B cell (primary cell): ENCODE results near the gene SEPTIN1. TPM values are rescaled to one million over a fixed set of nuclear protein-coding genes. Genes with fewer than 3 reads are reported as not detected.

Experiments
- ATAC-seq: fragments of 200-7000 bp; cut with Tn5 transposase; one replicate; pipeline ENCODE4 v1.10.0; 2021; ENCODE audit warnings: low read depth, mild to moderate bottlenecking, moderate number of reproducible peaks, moderate library complexity
- CTCF ChIA-PET: fragments of 350-600 bp; sonication (Branson Sonifier 250); formaldehyde crosslinking; loops from one replicate; lab custom pipeline; 2021; ENCODE audit warnings: antibody characterized with exemption, inconsistent platforms; lab: Charles Lee
- POLR2A ChIA-PET: fragments of 350-600 bp; sonication (Branson Sonifier 250); formaldehyde crosslinking; loops from one replicate; lab custom pipeline; 2021; ENCODE audit warnings: antibody characterized with exemption; lab: Charles Lee
- DNase-seq: peaks from one replicate; pipeline ENCODE4 v3.0.0; 2013
- H2AFZ ChIP-seq: 2 replicates; pipeline ENCODE4 v1.6.1; 2012; ENCODE audit warnings: mild to moderate bottlenecking, low read depth, low read length; ENCODE audit not compliant: insufficient read depth, poor library complexity, severe bottlenecking
- H3K27ac ChIP-seq, 2 donors: 1 replicate in 1 of 2; 2 replicates in 1 of 2; pipeline ENCODE4 v1.5.1; 2012 to 2013; ENCODE audit warnings: low read length in 2 of 2, mild to moderate bottlenecking in 2 of 2, moderate library complexity in 1 of 2
- H3K27me3 ChIP-seq, 4 experiments: fragments of 200-600 bp in 1 of 4; sonication (generic) in 1 of 4; replicated peaks in 1 of 4; 1 replicate in 2 of 4; 2 replicates in 2 of 4; pipeline versions ENCODE4 v1.6.1 to v1.7.0; 2013 to 2016; ENCODE audit warnings: low read length in 3 of 4, mild to moderate bottlenecking in 2 of 4, mixed read lengths in 1 of 4, moderate library complexity in 1 of 4; ENCODE audit not compliant: insufficient read depth in 4 of 4, control insufficient read depth in 3 of 4; ENCODE audit errors: control extremely low read depth in 1 of 4
- H3K36me3 ChIP-seq, 2 experiments: replicated peaks in 1 of 2; 1 replicate in 1 of 2; 2 replicates in 1 of 2; pipeline versions ENCODE4 v1.6.1 to v1.7.1; 2013; ENCODE audit warnings: low read length in 1 of 2; ENCODE audit not compliant: insufficient read depth in 2 of 2, control insufficient read depth in 1 of 2; ENCODE audit errors: control extremely low read depth in 1 of 2, extremely low read depth in 1 of 2
- H3K4me1 ChIP-seq, 2 donors: fragments of 200-600 bp in 1 of 2; sonication (generic) in 1 of 2; 1 replicate in 1 of 2; 2 replicates in 1 of 2; pipeline versions ENCODE4 v1.5.1 to v1.6.1; 2013 to 2017; ENCODE audit warnings: low read length in 2 of 2; ENCODE audit not compliant: control insufficient read depth in 2 of 2, insufficient read depth in 2 of 2
- H3K4me2 ChIP-seq: replicated peaks from 2 replicates; pipeline ENCODE3; 2012; ENCODE audit warnings: mild to moderate bottlenecking, low read depth, low read length; ENCODE audit not compliant: poor library complexity, severe bottlenecking
- H3K4me3 ChIP-seq, 5 experiments: fragments of 200-600 bp in 1 of 5; sonication (generic) in 1 of 5; 1 replicate in 3 of 5; 2 replicates in 2 of 5; pipeline versions ENCODE4 v1.5.1 to v1.7.0; 2011 to 2016; ENCODE audit warnings: low read length in 4 of 5, mild to moderate bottlenecking in 4 of 5, low read depth in 2 of 5, control low read depth in 1 of 5, moderate library complexity in 1 of 5; ENCODE audit not compliant: insufficient read depth in 1 of 5; ENCODE audit errors: control extremely low read depth in 1 of 5, extremely low read depth in 1 of 5
- H3K79me2 ChIP-seq: fragments of 200-600 bp; sonication (generic); one replicate; pipeline ENCODE4 v1.6.0; 2016; ENCODE audit warnings: low read length; ENCODE audit not compliant: control insufficient read depth, insufficient read depth
- H3K9ac ChIP-seq: fragments of 200-600 bp; sonication (generic); 2 replicates; pipeline ENCODE4 v1.6.1; 2017; ENCODE audit warnings: mild to moderate bottlenecking, low read length, moderate library complexity
- H3K9me3 ChIP-seq, 3 donors: one replicate each; pipeline versions ENCODE4 v1.6.1 to v1.7.1; 2013; ENCODE audit warnings: low read length in 2 of 3; ENCODE audit not compliant: control insufficient read depth in 2 of 3, insufficient read depth in 1 of 3; ENCODE audit errors: control extremely low read depth in 1 of 3
- H4K20me1 ChIP-seq: 2 replicates; pipeline ENCODE4 v1.6.0; 2012; ENCODE audit warnings: mild to moderate bottlenecking, low read length; ENCODE audit not compliant: insufficient read depth, control insufficient read depth, poor library complexity, severe bottlenecking
- H3K27ac Mint-ChIP-seq: one replicate; pipeline ENCODE4 v1.8.0; 2021; ENCODE audit warnings: mixed read lengths
- H3K27me3 Mint-ChIP-seq: one replicate; pipeline ENCODE4 v1.8.0; 2021; ENCODE audit warnings: mixed read lengths
- H3K4me1 Mint-ChIP-seq: one replicate; pipeline ENCODE4 v1.8.0; 2021; ENCODE audit warnings: mixed read lengths
- H3K4me3 Mint-ChIP-seq: one replicate; pipeline ENCODE4 v1.8.0; 2021; ENCODE audit warnings: mixed read lengths
- H3K9me3 Mint-ChIP-seq: one replicate; pipeline ENCODE4 v1.8.0; 2022; ENCODE audit warnings: mixed read lengths; ENCODE audit not compliant: insufficient read depth
- CTCF ChIP-seq: fragments of 200-600 bp; IDR thresholded peaks from one replicate; pipeline ENCODE4 v1.8.0; 2022; ENCODE audit warnings: antibody characterized with exemption, mild to moderate bottlenecking
- EZH2 ChIP-seq: IDR thresholded peaks from 2 replicates; pipeline ENCODE4 v1.6.1; 2012; ENCODE audit warnings: borderline replicate concordance, low read depth, mild to moderate bottlenecking, moderate library complexity, low read length; ENCODE audit not compliant: insufficient read depth, poor library complexity, severe bottlenecking
- WGBS: methylation state at CpG from one replicate; pipeline ENCODE4 v1.1.5; 2013; ENCODE audit warnings: missing lambda C conversion rate; ENCODE audit not compliant: insufficient coverage; 5-methylcytosine and 5-hydroxymethylcytosine counted together
- intact Hi-C: fragments of 100-400 bp; cut with micrococcal nuclease; formaldehyde crosslinking; loops from one replicate; pipeline ENCODE4 v1.10.0; 2022
- polyA plus RNA-seq: library from polyadenylated mRNA; depleted of rRNA; stranded (reverse); fragments of >200 nt; gene quantifications from 2 replicates; pipeline ENCODE4 v1.2.3, GENCODE V29; 2012
- total RNA-seq, 2 donors: library from RNA; stranded (reverse); fragments of 120-200 nt in 1 of 2; gene quantifications; 1 replicate in 1 of 2; 2 replicates in 1 of 2; pipeline versions ENCODE4 v1.2.3 to v1.2.4, GENCODE V29; 2013 to 2022

The SEPTIN1 gene
- total and polyA plus RNA-seq, 2 donors (not counting 1 experiment from before 2014, with no cell fraction given), result 154 to 302 TPM

GRCh38 chr16:30397776-30398660, 15.7 kb upstream of the SEPTIN1 start:
- H3K4me1 ChIP-seq, result peaks cover 16 to 39% of the 10 kb centered on the region in 2 donors
- TF ChIP-seq EZH2, result no peak
- no peak for TF ChIP-seq CTCF
- H3K27me3 ChIP-seq, result no peaks in the 10 kb centered on the region
- DNase-seq (no peak), ATAC-seq (no peak)
- H3K9ac ChIP-seq, result no peak overlapping the region
- ChIA-PET POLR2A (interaction anchor here (1.4 to 4.7 kb wide), 2 partner anchors 9 to 16 kb away, joined by 4 to 51 read pairs; partner anchors contain the start of genes SEPTIN1 and ZNF771), CTCF (interaction anchor here (0.7 to 5.0 kb wide), 3 partner anchors 11 to 200 kb away, joined by 3 to 65 read pairs (median 5); partner anchors contain the start of genes SEPTIN1 and ZNF771)
- H3K4me3 ChIP-seq, result no peak overlapping the region
- Mint-ChIP-seq H3K27ac (no peak overlapping the region), H3K4me3 (no peak overlapping the region), H3K27me3 (peaks cover 4% of the 10 kb centered on the region), H3K9me3 (no peaks in the 10 kb centered on the region), H3K4me1 (peaks cover 30% of the 10 kb centered on the region)
- no peak overlapping the region for H3K4me2 ChIP-seq
- no peaks in the 10 kb centered on the region for H3K9me3 ChIP-seq
- peaks cover 30% of the 10 kb centered on the region for H3K79me2 ChIP-seq
- H4K20me1 ChIP-seq, result peaks cover 25% of the 10 kb centered on the region
- WGBS, result 96% methylated on average over 42 of the region's 42 CpGs
- no peak overlapping the region for H2AFZ ChIP-seq
- intact Hi-C loops, result loop anchor here (10.0 kb wide), 1 partner anchor 533 kb away; the partner anchor contains the start of gene CDIPT
- H3K36me3 ChIP-seq, result peaks cover 0 to 16% of the 10 kb centered on the region in 2 experiments
- H3K27ac ChIP-seq, result no peak overlapping the region
